ENCODE data around the gene ADAMTSL1. TPM values are rescaled to one million over a fixed set of nuclear protein-coding genes. Genes with fewer than 3 reads are reported as not detected.

ADAMTSL1 gene
- total RNA-seq, 2 donors from 2014 or later = 1.5 TPM; not detected in 1

DNA sequence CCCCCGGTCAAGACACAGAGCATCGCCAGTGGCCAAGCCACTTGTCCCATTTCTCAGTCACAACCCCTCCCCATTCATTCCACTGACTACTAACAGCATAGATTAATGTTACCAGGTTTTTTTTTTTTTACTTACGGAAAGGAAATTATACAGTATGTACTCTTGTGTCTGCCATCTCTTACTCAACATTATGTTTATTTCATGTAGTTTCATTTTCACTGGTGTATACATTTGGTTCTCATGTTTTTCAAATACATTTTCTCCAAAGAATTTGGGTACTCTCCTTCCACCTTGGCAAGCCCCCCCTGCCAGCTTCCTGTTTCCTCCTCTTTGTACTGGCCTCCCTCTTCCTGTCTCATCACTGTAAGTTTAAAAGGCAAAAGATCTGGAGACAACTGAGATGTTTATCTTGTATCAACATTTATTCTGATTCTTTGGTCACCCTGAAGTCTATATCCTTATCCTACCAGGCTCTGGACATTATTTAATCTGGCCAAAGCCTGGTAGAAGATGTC, 351.8 kb downstream of the ADAMTSL1 start:
- TF ChIP-seq, protein P1, sequence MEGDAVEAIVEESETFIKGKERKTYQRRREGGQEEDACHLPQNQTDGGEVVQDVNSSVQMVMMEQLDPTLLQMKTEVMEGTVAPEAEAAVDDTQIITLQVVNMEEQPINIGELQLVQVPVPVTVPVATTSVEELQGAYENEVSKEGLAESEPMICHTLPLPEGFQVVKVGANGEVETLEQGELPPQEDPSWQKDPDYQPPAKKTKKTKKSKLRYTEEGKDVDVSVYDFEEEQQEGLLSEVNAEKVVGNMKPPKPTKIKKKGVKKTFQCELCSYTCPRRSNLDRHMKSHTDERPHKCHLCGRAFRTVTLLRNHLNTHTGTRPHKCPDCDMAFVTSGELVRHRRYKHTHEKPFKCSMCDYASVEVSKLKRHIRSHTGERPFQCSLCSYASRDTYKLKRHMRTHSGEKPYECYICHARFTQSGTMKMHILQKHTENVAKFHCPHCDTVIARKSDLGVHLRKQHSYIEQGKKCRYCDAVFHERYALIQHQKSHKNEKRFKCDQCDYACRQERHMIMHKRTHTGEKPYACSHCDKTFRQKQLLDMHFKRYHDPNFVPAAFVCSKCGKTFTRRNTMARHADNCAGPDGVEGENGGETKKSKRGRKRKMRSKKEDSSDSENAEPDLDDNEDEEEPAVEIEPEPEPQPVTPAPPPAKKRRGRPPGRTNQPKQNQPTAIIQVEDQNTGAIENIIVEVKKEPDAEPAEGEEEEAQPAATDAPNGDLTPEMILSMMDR (conservative IDR thresholded peaks at IDR 0.05) = no peak
- H3K27ac ChIP-seq (ENCODE audit: low read depth, low read length) = no peak overlapping the region
- peaks cover 9% of the 10 kb centered on the region for H3K27me3 ChIP-seq (ENCODE audit: control insufficient read depth, insufficient read depth, low read length, poor library complexity, severe bottlenecking)
- no peaks in the 10 kb centered on the region for H3K27me3 Mint-ChIP-seq (ENCODE audit: insufficient read depth)
- H3K4me3 Mint-ChIP-seq = no peak overlapping the region
- peaks cover 37% of the 10 kb centered on the region for H3K4me1 Mint-ChIP-seq
- H3K4me1 ChIP-seq (ENCODE audit: control insufficient read depth, insufficient read depth, low read length) = peaks cover 10% of the 10 kb centered on the region
- no peak for DNase-seq
- no peaks in the 10 kb centered on the region for H3K36me3 ChIP-seq (ENCODE audit: control insufficient read depth, insufficient read depth, low read length)
- H3K9me3 ChIP-seq (ENCODE audit: control insufficient read depth, low read length) = no peaks in the 10 kb centered on the region
- no peak overlapping the region for H3K27ac Mint-ChIP-seq
- no peak overlapping the region for H3K9ac ChIP-seq (ENCODE audit: extremely low read depth, low read length, poor library complexity, severe bottlenecking)
- no peaks in the 10 kb centered on the region for H3K9me3 Mint-ChIP-seq
- H3K4me3 ChIP-seq (ENCODE audit: low read length) = no peak overlapping the region
- 94 to 100% methylated on average over 2 of the region's 3 CpGs for WGBS, 2 experiments (ENCODE audit: insufficient coverage in 1 of 2, insufficient read length in 1 of 2)
- no peaks in the 10 kb centered on the region for H3K36me3 Mint-ChIP-seq (ENCODE audit: low read depth)

DNA sequence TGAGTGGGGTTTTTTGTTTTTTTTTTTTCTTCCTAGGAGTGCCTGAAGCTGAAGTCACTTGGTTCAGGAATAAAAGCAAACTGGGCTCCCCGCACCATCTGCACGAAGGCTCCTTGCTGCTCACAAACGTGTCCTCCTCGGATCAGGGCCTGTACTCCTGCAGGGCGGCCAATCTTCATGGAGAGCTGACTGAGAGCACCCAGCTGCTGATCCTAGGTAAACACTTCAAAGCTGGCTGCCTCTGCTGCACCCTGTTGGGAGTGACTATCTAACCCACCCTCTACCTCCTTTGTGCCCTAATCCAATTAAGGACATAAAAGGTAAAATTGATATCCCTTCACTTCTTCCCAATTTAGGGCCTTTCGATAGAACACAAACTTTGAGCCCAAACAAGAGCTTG, 352.3 kb downstream of the ADAMTSL1 start:
- Histone ChIP-seq H3K27ac (ENCODE audit: low read depth, low read length) (no peak overlapping the region), H3K4me3 (ENCODE audit: low read length) (no peak overlapping the region), H3K27me3 (ENCODE audit: control insufficient read depth, insufficient read depth, low read length, poor library complexity, severe bottlenecking) (peaks cover 9% of the 10 kb centered on the region), H3K4me1 (ENCODE audit: control insufficient read depth, insufficient read depth, low read length) (peaks cover 10% of the 10 kb centered on the region), H3K9ac (ENCODE audit: extremely low read depth, low read length, poor library complexity, severe bottlenecking) (no peak overlapping the region), H3K9me3 (ENCODE audit: control insufficient read depth, low read length) (no peaks in the 10 kb centered on the region), H3K36me3 (ENCODE audit: control insufficient read depth, insufficient read depth, low read length) (no peaks in the 10 kb centered on the region)
- no peaks in the 10 kb centered on the region for H3K36me3 Mint-ChIP-seq (ENCODE audit: low read depth)
- no peak overlapping the region for H3K27ac Mint-ChIP-seq
- TF ChIP-seq, protein P1 (conservative IDR thresholded peaks at IDR 0.05) = peak; percentile 21
- H3K4me3 Mint-ChIP-seq = no peak overlapping the region
- peak; percentile 63 for DNase-seq
- WGBS, 2 experiments (ENCODE audit: insufficient coverage in 1 of 2, insufficient read length in 1 of 2) = 20 to 64% methylated on average over 1 to 6 of the region's 6 CpGs
- peaks cover 37% of the 10 kb centered on the region for H3K4me1 Mint-ChIP-seq
- H3K27me3 Mint-ChIP-seq (ENCODE audit: insufficient read depth) = no peaks in the 10 kb centered on the region
- no peaks in the 10 kb centered on the region for H3K9me3 Mint-ChIP-seq

DNA sequence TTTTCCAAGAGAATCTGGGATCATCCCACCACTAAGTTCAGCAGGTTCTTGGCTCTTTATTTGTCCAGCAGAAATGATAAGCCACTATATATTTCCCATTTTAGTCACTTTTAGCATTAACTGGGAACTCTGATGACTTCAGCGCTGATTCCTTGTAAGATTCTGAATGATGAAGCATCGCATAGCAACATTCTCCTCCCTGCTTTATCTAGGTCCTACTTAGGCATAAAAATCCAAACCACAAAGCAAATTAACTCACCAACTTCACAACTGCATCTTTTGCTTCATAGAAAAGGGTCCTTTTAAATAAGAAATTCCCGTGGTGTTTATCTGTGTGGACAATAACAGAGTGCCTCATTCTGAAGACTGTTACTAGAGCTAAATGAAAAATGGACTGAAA, 355.1 kb downstream of the ADAMTSL1 start:
- H3K4me1 ChIP-seq (ENCODE audit: control insufficient read depth, insufficient read depth, low read length) = peaks cover 10% of the 10 kb centered on the region
- no peak overlapping the region for H3K9ac ChIP-seq (ENCODE audit: extremely low read depth, low read length, poor library complexity, severe bottlenecking)
- no peaks in the 10 kb centered on the region for H3K36me3 ChIP-seq (ENCODE audit: control insufficient read depth, insufficient read depth, low read length)
- no peaks in the 10 kb centered on the region for H3K27me3 Mint-ChIP-seq (ENCODE audit: insufficient read depth)
- H3K36me3 Mint-ChIP-seq (ENCODE audit: low read depth) = no peaks in the 10 kb centered on the region
- TF ChIP-seq, protein P1 (conservative IDR thresholded peaks at IDR 0.05) = no peak
- DNase-seq = no peak
- H3K9me3 Mint-ChIP-seq = no peaks in the 10 kb centered on the region
- H3K4me3 ChIP-seq (ENCODE audit: low read length) = no peak overlapping the region
- H3K27ac Mint-ChIP-seq = no peak overlapping the region
- H3K4me3 Mint-ChIP-seq = no peak overlapping the region
- peaks cover 9% of the 10 kb centered on the region for H3K27me3 ChIP-seq (ENCODE audit: control insufficient read depth, insufficient read depth, low read length, poor library complexity, severe bottlenecking)
- H3K9me3 ChIP-seq (ENCODE audit: control insufficient read depth, low read length) = no peaks in the 10 kb centered on the region
- peaks cover 21% of the 10 kb centered on the region for H3K4me1 Mint-ChIP-seq
- no peak overlapping the region for H3K27ac ChIP-seq (ENCODE audit: low read depth, low read length)
- 95 to 100% methylated on average over 3 of the region's 3 CpGs for WGBS, 2 experiments (ENCODE audit: insufficient coverage in 1 of 2, insufficient read length in 1 of 2)

Measured in endodermal cell (in vitro differentiated cells).